Measurements from ENCODE around the gene RTKN2. TPM values are rescaled to one million over a fixed set of nuclear protein-coding genes. Genes with fewer than 3 reads are reported as not detected.

RTKN2 gene
- total RNA-seq, 2 experiments from 2014 or later: 2.2 to 2.6 TPM

DNA sequence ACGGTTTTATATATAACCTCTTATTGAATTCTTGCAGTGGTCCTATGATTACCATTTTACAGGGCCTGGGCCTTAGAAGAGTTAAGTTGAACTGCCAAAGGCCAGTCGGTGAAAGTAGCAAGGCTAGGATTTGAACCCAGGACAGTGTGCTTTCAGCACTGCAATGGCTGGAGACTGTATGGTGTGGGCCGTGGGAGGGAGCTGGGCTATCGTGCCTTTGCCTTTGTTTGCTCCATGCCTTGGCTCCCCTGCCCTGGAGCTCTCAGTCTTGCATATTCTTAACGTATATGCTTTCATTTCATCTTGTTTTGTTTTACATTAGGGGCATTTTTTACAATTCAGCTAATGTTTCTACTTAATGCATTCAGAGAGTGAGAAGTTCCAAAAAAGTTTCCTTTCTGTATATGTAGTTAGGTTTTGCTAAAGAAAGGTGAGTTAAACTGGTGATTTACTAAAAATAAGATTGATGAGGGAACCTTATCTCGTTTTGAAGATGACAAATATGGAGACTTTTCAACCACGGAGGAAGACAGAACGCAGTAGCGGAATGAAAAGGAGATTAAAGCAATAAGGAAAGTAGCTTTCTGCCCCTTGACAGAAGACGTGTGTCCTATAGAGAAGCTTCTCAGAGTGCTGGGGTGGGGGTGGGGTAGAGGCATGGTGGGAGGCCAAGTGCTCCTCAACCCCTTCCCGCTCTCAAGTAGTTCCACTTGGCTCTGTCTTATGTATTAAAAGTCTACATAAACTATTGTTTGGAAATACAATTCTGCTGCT is 82.5 kb downstream of the RTKN2 start:
- Mint-ChIP-seq H3K36me3 (ENCODE audit: low read depth) (peaks cover 41% of the 10 kb centered on the region), H3K27ac (peak overlapping the region; percentile 87), H3K4me1 (ENCODE audit: low read depth) (peaks cover 68% of the 10 kb centered on the region), H3K9me3 (ENCODE audit: insufficient read depth) (peaks cover 10% of the 10 kb centered on the region), H3K4me3 (peak overlapping the region; percentile 39), H3K27me3 (ENCODE audit: low read depth) (no peaks in the 10 kb centered on the region)
- ChIA-PET CTCF (interaction anchor here (0.7 to 5.1 kb wide), 10 partner anchors 11 to 287 kb away, joined by 3 to 44 read pairs (median 3); no protein-coding TSS in a partner anchor), POLR2A (interaction anchor here (0.5 to 4.0 kb wide), 8 partner anchors 12 to 285 kb away, joined by 3 to 30 read pairs (median 4); partner anchors contain the start of gene ARID5B)
- no peak for ATAC-seq
- DNase-seq: no peak

DNA sequence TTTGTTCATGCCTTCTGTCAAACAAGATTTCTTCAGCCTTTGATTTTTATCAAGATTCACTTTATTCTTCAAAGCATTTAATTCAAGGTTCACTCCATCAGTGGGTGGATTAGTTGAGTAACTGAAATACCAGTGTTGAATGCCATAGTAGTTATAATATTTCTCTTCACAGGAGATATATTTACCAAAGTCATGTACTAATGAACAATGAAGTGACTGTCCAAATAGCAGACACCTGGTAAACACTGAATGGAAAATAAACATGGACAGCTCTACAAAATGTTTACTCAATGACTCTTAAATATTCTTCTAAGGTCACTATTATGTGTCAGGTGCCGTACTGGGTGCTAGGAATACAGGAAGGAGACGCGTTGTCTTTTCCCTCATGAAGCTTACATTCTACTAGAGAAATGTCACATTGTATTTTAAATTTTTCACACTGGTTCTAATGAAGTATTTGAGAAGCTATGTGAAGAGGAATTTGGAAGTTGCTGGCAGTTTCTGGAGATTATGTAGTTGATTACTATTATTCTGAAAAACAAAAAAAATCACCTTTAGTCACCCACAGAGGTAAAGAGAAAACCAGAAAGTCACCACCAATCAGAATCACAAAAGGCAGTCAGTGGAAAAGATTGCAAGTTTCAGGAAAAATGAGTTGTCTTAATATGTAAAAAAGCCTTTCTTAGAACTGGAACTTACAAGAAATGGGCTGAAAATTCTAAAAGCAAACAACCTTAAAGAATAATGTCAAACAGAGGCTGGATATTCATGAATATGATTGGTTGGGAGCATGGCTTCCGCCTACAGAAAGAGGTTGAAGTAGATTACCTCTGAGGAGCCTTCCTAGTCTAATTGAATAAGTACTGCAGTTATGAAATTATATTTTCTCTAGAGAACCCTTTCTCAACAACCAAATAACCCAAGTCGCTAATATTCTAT is 84.5 kb downstream of the RTKN2 start:
- DNase-seq (peak; percentile 35), ATAC-seq (peak; percentile 34)
- CTCF ChIA-PET: interaction anchor here (1.0 to 5.1 kb wide), 13 partner anchors 11 to 285 kb away, joined by 3 to 44 read pairs (median 5); no protein-coding TSS in a partner anchor

DNA sequence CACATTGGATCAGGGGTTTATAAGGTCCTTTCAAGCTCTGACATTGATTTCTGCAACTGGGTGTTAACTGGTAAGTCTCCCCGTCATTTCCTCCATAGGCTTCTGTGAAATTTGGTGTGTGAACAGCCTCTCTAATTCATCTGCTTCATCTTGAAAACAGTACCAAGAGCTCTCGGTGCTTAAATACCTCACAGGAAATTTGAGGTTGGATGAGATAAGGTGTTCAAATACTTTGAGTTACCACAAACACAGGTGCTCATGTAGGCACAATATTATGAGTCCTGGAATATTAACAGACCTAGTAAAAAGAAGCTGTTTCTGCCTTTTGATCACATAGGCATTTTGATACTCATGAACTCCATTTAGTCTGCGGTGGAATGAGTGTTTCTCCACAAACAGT is 85.2 kb downstream of the RTKN2 start:
- ATAC-seq (peak; percentile 83), DNase-seq (peak; percentile 71)
- ChIA-PET CTCF (interaction anchor here (1.0 to 5.1 kb wide), 12 partner anchors 16 to 284 kb away, joined by 3 to 44 read pairs (median 4); no protein-coding TSS in a partner anchor), POLR2A (interaction anchor here (0.6 to 4.0 kb wide), 17 partner anchors 16 to 286 kb away, joined by 3 to 39 read pairs (median 7); no protein-coding TSS in a partner anchor)
- Mint-ChIP-seq H3K27ac (peak overlapping the region; percentile 87), H3K36me3 (ENCODE audit: low read depth) (peaks cover 55% of the 10 kb centered on the region), H3K4me3 (peak overlapping the region; percentile 50), H3K27me3 (ENCODE audit: low read depth) (no peaks in the 10 kb centered on the region), H3K9me3 (ENCODE audit: insufficient read depth) (peaks cover 20% of the 10 kb centered on the region), H3K4me1 (ENCODE audit: low read depth) (peaks cover 82% of the 10 kb centered on the region)

More for the DNA sequence above, 84.5 kb downstream of the RTKN2 start:
- Mint-ChIP-seq H3K4me3 (peak overlapping the region; percentile 50), H3K9me3 (ENCODE audit: insufficient read depth) (peaks cover 15% of the 10 kb centered on the region), H3K27me3 (ENCODE audit: low read depth) (no peaks in the 10 kb centered on the region), H3K4me1 (ENCODE audit: low read depth) (peaks cover 77% of the 10 kb centered on the region), H3K27ac (peak overlapping the region; percentile 87), H3K36me3 (ENCODE audit: low read depth) (peaks cover 50% of the 10 kb centered on the region)
- POLR2A ChIA-PET: interaction anchor here (0.8 to 4.0 kb wide), 16 partner anchors 16 to 286 kb away, joined by 3 to 39 read pairs (median 8); no protein-coding TSS in a partner anchor

- DNase-seq: no peak
- H3K36me3 Mint-ChIP-seq (ENCODE audit: low read depth): peaks cover 56% of the 10 kb centered on the region
- H3K4me3 Mint-ChIP-seq: no peak overlapping the region
- no peak for ATAC-seq
- peak overlapping the region; percentile 82 for H3K27ac Mint-ChIP-seq
- peaks cover 82% of the 10 kb centered on the region for H3K4me1 Mint-ChIP-seq (ENCODE audit: low read depth)
- ChIA-PET CTCF (interaction anchor here (1.1 to 5.1 kb wide), 2 partner anchors 10 to 62 kb away, joined by 3 to 44 read pairs; no protein-coding TSS in a partner anchor), POLR2A (interaction anchor here (0.7 to 4.0 kb wide), 11 partner anchors 63 to 282 kb away, joined by 3 to 39 read pairs (median 8); partner anchors contain the start of gene ARID5B)
- peaks cover 29% of the 10 kb centered on the region for H3K9me3 Mint-ChIP-seq (ENCODE audit: insufficient read depth)
- no peaks in the 10 kb centered on the region for H3K27me3 Mint-ChIP-seq (ENCODE audit: low read depth)
These were observed 86.0 kb downstream of the RTKN2 start for GRCh38 chr10:62182595-62182994.

- Mint-ChIP-seq H3K27me3 (ENCODE audit: low read depth) (no peaks in the 10 kb centered on the region), H3K27ac (peak overlapping the region; percentile 83), H3K4me1 (ENCODE audit: low read depth) (peaks cover 81% of the 10 kb centered on the region), H3K4me3 (no peak overlapping the region), H3K36me3 (ENCODE audit: low read depth) (peaks cover 58% of the 10 kb centered on the region), H3K9me3 (ENCODE audit: insufficient read depth) (peaks cover 30% of the 10 kb centered on the region)
- DNase-seq (no peak), ATAC-seq (no peak)
- POLR2A ChIA-PET: interaction anchor here (0.9 to 3.7 kb wide), 3 partner anchors 132 to 281 kb away, joined by 4 to 39 read pairs (median 4); partner anchors contain the start of gene ARID5B
- CTCF ChIA-PET: interaction anchor here (1.1 to 5.1 kb wide), 2 partner anchors 10 to 62 kb away, joined by 3 to 44 read pairs; no protein-coding TSS in a partner anchor
These were observed 86.5 kb downstream of the RTKN2 start for GRCh38 chr10:62182171-62182570.

DNA sequence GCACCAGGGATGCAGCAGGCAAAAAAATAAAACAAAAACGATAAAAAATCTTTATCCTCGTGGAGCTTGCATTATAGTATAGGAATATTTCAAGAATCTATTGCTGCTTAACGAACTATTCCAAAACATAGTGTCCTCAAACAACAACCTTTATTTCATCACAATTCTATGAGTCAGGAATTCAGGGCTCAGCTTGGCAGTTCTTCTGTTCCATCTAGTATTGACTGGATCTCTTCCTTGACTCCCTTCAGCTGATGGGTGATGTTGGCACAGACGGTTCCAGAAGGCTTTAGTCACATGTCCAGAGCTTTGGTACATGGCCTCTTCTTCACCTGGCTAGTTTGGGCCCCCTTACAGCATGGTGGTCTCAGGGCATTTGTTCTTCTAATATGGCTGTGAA is 88.0 kb downstream of the RTKN2 start:
- DNase-seq: no peak
- no peak overlapping the region for H3K4me3 Mint-ChIP-seq
- ATAC-seq: no peak
- ChIA-PET POLR2A (no interaction called here), CTCF (interaction anchor here (1.1 to 1.4 kb wide), 2 partner anchors 63 to 64 kb away, joined by 3 read pairs; no protein-coding TSS in a partner anchor)
- peak overlapping the region; percentile 87 for H3K27ac Mint-ChIP-seq
- H3K36me3 Mint-ChIP-seq (ENCODE audit: low read depth): peaks cover 66% of the 10 kb centered on the region
- no peaks in the 10 kb centered on the region for H3K27me3 Mint-ChIP-seq (ENCODE audit: low read depth)
- peaks cover 79% of the 10 kb centered on the region for H3K4me1 Mint-ChIP-seq (ENCODE audit: low read depth)
- H3K9me3 Mint-ChIP-seq (ENCODE audit: insufficient read depth): peaks cover 39% of the 10 kb centered on the region

GRCh38 chr10:62178568-62178967 is 90.1 kb downstream of the RTKN2 start:
- H3K4me1 Mint-ChIP-seq (ENCODE audit: low read depth): peaks cover 73% of the 10 kb centered on the region
- ChIA-PET CTCF (no interaction called here), POLR2A (interaction anchor here (0.7 kb wide), 1 partner anchor 67 kb away, joined by 3 read pairs; no protein-coding TSS in a partner anchor)
- H3K36me3 Mint-ChIP-seq (ENCODE audit: low read depth): peaks cover 64% of the 10 kb centered on the region
- peaks cover 38% of the 10 kb centered on the region for H3K9me3 Mint-ChIP-seq (ENCODE audit: insufficient read depth)
- H3K4me3 Mint-ChIP-seq: no peak overlapping the region
- DNase-seq (no peak), ATAC-seq (no peak)
- no peaks in the 10 kb centered on the region for H3K27me3 Mint-ChIP-seq (ENCODE audit: low read depth)
- H3K27ac Mint-ChIP-seq: peak overlapping the region; percentile 71

DNA sequence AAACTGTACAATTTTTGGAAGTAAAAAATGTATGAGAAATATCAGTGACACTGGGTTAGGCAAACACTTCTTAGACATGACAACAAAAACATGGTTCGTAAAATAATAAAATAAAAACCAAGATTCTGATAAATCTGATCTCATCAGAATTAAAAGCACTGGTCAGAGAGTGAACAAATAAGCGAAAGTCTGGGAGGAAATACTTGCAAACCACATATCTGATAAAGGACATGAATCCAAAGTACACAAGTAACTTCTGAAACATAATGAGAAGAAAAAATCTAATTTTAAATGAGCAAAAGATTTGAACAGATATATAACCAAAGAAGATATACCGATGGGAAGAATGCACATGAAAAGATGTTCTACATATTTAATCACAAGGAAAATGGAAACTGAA is 91.5 kb downstream of the RTKN2 start:
- Mint-ChIP-seq H3K9me3 (ENCODE audit: insufficient read depth) (peaks cover 51% of the 10 kb centered on the region), H3K4me3 (no peak overlapping the region), H3K4me1 (ENCODE audit: low read depth) (peaks cover 62% of the 10 kb centered on the region), H3K27ac (peak overlapping the region; percentile 5), H3K27me3 (ENCODE audit: low read depth) (no peaks in the 10 kb centered on the region), H3K36me3 (ENCODE audit: low read depth) (peaks cover 76% of the 10 kb centered on the region)
- ChIA-PET CTCF (no interaction called here), POLR2A (no interaction called here)
- DNase-seq (no peak), ATAC-seq (no peak)

DNA sequence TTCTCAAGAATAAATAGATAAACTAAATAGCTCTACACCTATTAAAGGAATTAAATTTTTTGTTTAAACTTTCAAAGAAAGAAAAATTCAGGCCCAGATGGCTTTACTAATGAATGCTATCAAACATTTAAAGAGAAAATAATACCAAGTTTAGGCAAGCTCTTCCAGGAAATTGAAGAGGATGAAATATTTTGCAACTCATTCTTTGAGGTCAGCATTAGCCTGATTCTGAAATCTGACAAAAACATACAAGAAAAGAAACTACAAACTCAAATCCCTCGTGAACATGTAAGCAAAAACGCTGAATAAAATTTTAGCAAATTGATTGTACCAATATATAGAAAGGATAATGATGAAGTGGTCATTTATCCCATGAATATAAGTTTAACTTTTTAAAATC is 93.4 kb downstream of the RTKN2 start:
- POLR2A ChIA-PET: no interaction called here
- H3K27me3 Mint-ChIP-seq (ENCODE audit: low read depth): no peaks in the 10 kb centered on the region
- H3K9me3 Mint-ChIP-seq (ENCODE audit: insufficient read depth): peaks cover 51% of the 10 kb centered on the region
- ATAC-seq (no peak), DNase-seq (no peak)
- peak overlapping the region; percentile 23 for H3K4me3 Mint-ChIP-seq
- peaks cover 46% of the 10 kb centered on the region for H3K4me1 Mint-ChIP-seq (ENCODE audit: low read depth)
- peaks cover 68% of the 10 kb centered on the region for H3K36me3 Mint-ChIP-seq (ENCODE audit: low read depth)
- CTCF ChIA-PET: no interaction called here
- H3K27ac Mint-ChIP-seq: peak overlapping the region; percentile 17

DNA sequence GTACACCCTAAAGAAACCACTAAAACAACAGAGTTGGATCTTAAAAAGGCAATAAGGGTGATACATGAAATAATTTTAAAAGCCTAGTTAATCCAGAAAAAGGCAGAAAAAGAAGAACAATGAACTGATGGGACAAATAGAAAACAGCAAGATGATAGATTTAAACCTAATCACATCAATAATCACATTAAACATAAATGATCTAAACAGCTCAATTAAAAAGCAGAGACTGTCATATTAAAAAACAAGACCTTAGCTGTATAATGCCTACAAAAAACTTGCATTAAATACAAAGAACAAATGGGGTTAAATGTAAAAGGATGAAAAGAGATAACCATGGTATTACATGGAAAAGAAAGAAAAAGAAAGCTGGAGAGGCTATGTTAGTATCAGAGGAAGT is 96.2 kb downstream of the RTKN2 start:
- DNase-seq (no peak), ATAC-seq (no peak)
- Mint-ChIP-seq H3K36me3 (ENCODE audit: low read depth) (peaks cover 56% of the 10 kb centered on the region), H3K4me1 (ENCODE audit: low read depth) (peaks cover 30% of the 10 kb centered on the region), H3K27ac (no peak overlapping the region), H3K9me3 (ENCODE audit: insufficient read depth) (peaks cover 39% of the 10 kb centered on the region), H3K27me3 (ENCODE audit: low read depth) (no peaks in the 10 kb centered on the region), H3K4me3 (no peak overlapping the region)
- ChIA-PET POLR2A (no interaction called here), CTCF (interaction anchor here (0.9 kb wide), 1 partner anchor 10 kb away, joined by 3 read pairs; no protein-coding TSS in a partner anchor)

GRCh38 chr10:62171791-62172190 is 96.9 kb downstream of the RTKN2 start:
- ChIA-PET CTCF (no interaction called here), POLR2A (no interaction called here)
- no peak overlapping the region for H3K4me3 Mint-ChIP-seq
- peaks cover 50% of the 10 kb centered on the region for H3K36me3 Mint-ChIP-seq (ENCODE audit: low read depth)
- H3K4me1 Mint-ChIP-seq (ENCODE audit: low read depth): peaks cover 28% of the 10 kb centered on the region
- H3K27me3 Mint-ChIP-seq (ENCODE audit: low read depth): no peaks in the 10 kb centered on the region
- H3K9me3 Mint-ChIP-seq (ENCODE audit: insufficient read depth): peaks cover 39% of the 10 kb centered on the region
- H3K27ac Mint-ChIP-seq: no peak overlapping the region
- ATAC-seq (no peak), DNase-seq (no peak)
